Activated CD8-positive, alpha-beta memory T cell treated with anti-CD3 and anti-CD28 coated beads, Interleukin-2, amount 50 U/mL, for 24 hours (primary cell): ENCODE data around the gene MARVELD2.

Experiments
- DNase-seq: peaks from one replicate; pipeline ENCODE4 v3.0.0-alpha.2; 2020; ENCODE audit errors: extremely low read depth

MARVELD2 gene

GRCh38 chr5:69492923-69493395 is 78.0 kb downstream of the MARVELD2 start:
- no peak for DNase-seq

GRCh38 chr5:69493396-69494133 is 78.6 kb downstream of the MARVELD2 start:
- DNase-seq = no peak
